Activated B cell treated with CpG ODN at 0.5 μM for 24 hours (primary cell): ENCODE data around the gene UBE2G2. TPM values are rescaled to one million over a fixed set of nuclear protein-coding genes. Genes with fewer than 3 reads are reported as not detected.

Experiments
- ATAC-seq: fragments of 200-7000 bp; cut with Tn5 transposase; one replicate; pipeline ENCODE4 v1.10.0; 2021; ENCODE audit warnings: low read depth, mild to moderate bottlenecking, moderate library complexity
- CTCF ChIA-PET: fragments of 350-600 bp; sonication (Branson Sonifier 250); formaldehyde crosslinking; loops from one replicate; lab custom pipeline; 2021; ENCODE audit warnings: antibody characterized with exemption; lab: Charles Lee
- POLR2A ChIA-PET: fragments of 350-600 bp; sonication (Branson Sonifier 250); formaldehyde crosslinking; loops from one replicate; lab custom pipeline; 2021; ENCODE audit warnings: antibody characterized with exemption; lab: Charles Lee
- DNase-seq: peaks from one replicate; pipeline ENCODE4 v3.0.0; 2022
- H3K27ac Mint-ChIP-seq: one replicate; pipeline ENCODE4 v1.8.0; 2020; ENCODE audit warnings: mixed read lengths
- H3K27me3 Mint-ChIP-seq: one replicate; pipeline ENCODE4 v1.8.0; 2021; ENCODE audit warnings: mixed read lengths
- H3K36me3 Mint-ChIP-seq: one replicate; pipeline ENCODE4 v1.8.0; 2021; ENCODE audit warnings: low read depth, mixed read lengths
- H3K4me1 Mint-ChIP-seq: one replicate; pipeline ENCODE4 v1.8.0; 2021; ENCODE audit warnings: mixed read lengths
- H3K4me3 Mint-ChIP-seq: one replicate; pipeline ENCODE4 v1.8.0; 2020; ENCODE audit warnings: mild to moderate bottlenecking, mixed read lengths
- H3K9me3 Mint-ChIP-seq: one replicate; pipeline ENCODE4 v1.8.0; 2020; ENCODE audit warnings: mixed read lengths
- intact Hi-C: fragments of 100-400 bp; cut with micrococcal nuclease; formaldehyde crosslinking; loops from one replicate; pipeline ENCODE4 v1.15.1; 2024
- total RNA-seq: library from RNA; stranded (reverse); gene quantifications from 2 replicates; pipeline ENCODE4 v1.2.3, GENCODE V29; 2022
- TF ChIP-seq, protein P1 (sequence below): fragments of 200-600 bp; IDR thresholded peaks from one replicate; pipeline ENCODE4 v1.8.0; 2022; ENCODE audit warnings: antibody characterized with exemption, mild to moderate bottlenecking

Gene UBE2G2
- total RNA-seq, 1 donor from 2014 or later: 108 TPM

DNA sequence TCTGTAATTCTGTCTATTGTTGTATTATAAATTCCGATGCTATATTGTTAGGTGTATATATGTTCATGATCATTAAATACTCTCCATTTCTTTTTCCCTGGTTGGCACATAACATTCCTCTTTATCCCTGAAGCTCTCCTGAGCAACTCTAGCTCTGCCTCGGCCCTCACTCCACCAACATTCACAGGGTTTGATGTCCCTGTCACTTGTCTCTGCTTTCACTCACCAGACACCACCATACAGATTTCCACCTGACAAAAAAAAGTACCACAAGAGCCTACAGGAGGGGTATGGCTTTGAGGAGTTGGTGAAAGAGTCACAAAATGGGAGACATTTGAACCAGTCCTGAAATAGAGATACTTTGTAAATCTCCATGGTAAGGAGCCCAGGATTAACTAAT lies 81.5 kb downstream of the UBE2G2 start:
- ChIA-PET CTCF (no interaction called here), POLR2A (no interaction called here)
- intact Hi-C loops: no loop called here

More for the DNA sequence above, 81.5 kb downstream of the UBE2G2 start:
- peaks cover 7% of the 10 kb centered on the region for H3K4me1 Mint-ChIP-seq
- TF ChIP-seq, protein P1, sequence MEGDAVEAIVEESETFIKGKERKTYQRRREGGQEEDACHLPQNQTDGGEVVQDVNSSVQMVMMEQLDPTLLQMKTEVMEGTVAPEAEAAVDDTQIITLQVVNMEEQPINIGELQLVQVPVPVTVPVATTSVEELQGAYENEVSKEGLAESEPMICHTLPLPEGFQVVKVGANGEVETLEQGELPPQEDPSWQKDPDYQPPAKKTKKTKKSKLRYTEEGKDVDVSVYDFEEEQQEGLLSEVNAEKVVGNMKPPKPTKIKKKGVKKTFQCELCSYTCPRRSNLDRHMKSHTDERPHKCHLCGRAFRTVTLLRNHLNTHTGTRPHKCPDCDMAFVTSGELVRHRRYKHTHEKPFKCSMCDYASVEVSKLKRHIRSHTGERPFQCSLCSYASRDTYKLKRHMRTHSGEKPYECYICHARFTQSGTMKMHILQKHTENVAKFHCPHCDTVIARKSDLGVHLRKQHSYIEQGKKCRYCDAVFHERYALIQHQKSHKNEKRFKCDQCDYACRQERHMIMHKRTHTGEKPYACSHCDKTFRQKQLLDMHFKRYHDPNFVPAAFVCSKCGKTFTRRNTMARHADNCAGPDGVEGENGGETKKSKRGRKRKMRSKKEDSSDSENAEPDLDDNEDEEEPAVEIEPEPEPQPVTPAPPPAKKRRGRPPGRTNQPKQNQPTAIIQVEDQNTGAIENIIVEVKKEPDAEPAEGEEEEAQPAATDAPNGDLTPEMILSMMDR: no peak
- H3K36me3 Mint-ChIP-seq: no peaks in the 10 kb centered on the region
- H3K27ac Mint-ChIP-seq: no peak overlapping the region
- ATAC-seq: no peak
- peaks cover 49% of the 10 kb centered on the region for H3K27me3 Mint-ChIP-seq
- no peak overlapping the region for H3K4me3 Mint-ChIP-seq
- no peak for DNase-seq
- H3K9me3 Mint-ChIP-seq: peaks cover 6% of the 10 kb centered on the region

Other genes starting within 250 kb of the UBE2G2 start
- gene KRTAP10-3, start 243.0 kb downstream of the UBE2G2 start, total RNA-seq: not detected in 2 replicates
- gene KRTAP10-4, start 228.1 kb downstream of the UBE2G2 start, total RNA-seq: not detected in 2 replicates
- not detected in 2 replicates for gene KRTAP10-5, start 221.2 kb downstream of the UBE2G2 start, total RNA-seq
- gene KRTAP10-6, start 209.3 kb downstream of the UBE2G2 start, total RNA-seq: not detected in 2 replicates
- not detected in 2 replicates for gene KRTAP10-7, start 201.2 kb downstream of the UBE2G2 start, total RNA-seq
- not detected in 2 replicates for gene KRTAP10-8, start 189.7 kb downstream of the UBE2G2 start, total RNA-seq
- not detected in 2 replicates for gene KRTAP10-9, start 174.7 kb downstream of the UBE2G2 start, total RNA-seq
- not detected in 2 replicates for gene KRTAP10-10, start 164.5 kb downstream of the UBE2G2 start, total RNA-seq
- gene KRTAP10-11, start 155.4 kb downstream of the UBE2G2 start, total RNA-seq: not detected in 2 replicates
- gene KRTAP12-4, start 147.2 kb downstream of the UBE2G2 start, total RNA-seq: not detected in 2 replicates
- not detected in 2 replicates for gene KRTAP12-3, start 143.9 kb downstream of the UBE2G2 start, total RNA-seq
- gene KRTAP12-2, start 134.9 kb downstream of the UBE2G2 start, total RNA-seq: not detected in 2 replicates
- not detected in 2 replicates for gene KRTAP12-1, start 119.7 kb downstream of the UBE2G2 start, total RNA-seq
- gene KRTAP10-12, start 104.6 kb downstream of the UBE2G2 start, total RNA-seq: not detected in 2 replicates
- gene TSPEAR, start 90.2 kb downstream of the UBE2G2 start, total RNA-seq: not detected in 2 replicates
- gene SUMO3, start 16.2 kb upstream of the UBE2G2 start, total RNA-seq: 63.2 and 66.0 TPM in 2 replicates
- 35.3 and 36.6 TPM in 2 replicates for gene PTTG1IP, start 71.9 kb upstream of the UBE2G2 start, total RNA-seq
- gene ITGB2, start 119.1 kb upstream of the UBE2G2 start, total RNA-seq: 124 and 131 TPM in 2 replicates
- 26.0 and 34.7 TPM in 2 replicates for gene SLX9, start 138.2 kb upstream of the UBE2G2 start, total RNA-seq